ENCODE results near the gene EIF4E3. TPM values are rescaled to one million over a fixed set of nuclear protein-coding genes. Genes with fewer than 3 reads are reported as not detected.

EIF4E3 gene
- total RNA-seq, 4 donors from 2014 or later = 20.6 to 40.8 (median 23.9) TPM

DNA sequence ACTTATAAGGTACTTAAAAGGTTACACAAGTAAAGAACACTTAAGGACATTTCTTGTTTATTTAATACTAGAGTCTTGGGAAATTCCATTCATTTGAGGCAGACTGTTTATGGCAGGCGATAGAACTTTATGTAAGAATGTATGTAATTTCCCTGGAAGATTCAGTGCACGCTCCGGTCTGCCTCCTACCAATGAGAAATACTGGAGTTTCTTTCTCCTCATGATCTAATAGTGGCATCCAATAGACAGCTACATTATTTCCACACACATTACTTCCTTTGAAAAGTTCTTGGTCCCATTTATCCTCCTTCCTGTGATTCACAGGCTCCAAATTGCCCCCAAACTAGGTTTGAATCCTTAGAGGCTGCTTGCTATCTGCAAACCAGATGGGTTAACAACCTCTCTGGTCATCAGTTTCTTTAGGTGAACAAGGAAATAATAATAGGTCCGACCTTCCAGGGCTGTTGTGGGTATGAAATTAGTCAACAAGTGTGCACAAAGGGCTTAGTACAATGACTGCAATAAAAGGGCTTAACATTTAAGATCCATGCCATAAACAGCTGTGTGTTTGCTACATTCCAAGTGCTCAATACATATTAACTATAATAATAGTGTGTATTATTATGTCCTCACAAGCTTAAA lies 30.7 kb downstream of the EIF4E3 start:
- H3K27me3 ChIP-seq = no peaks in the 10 kb centered on the region
- peaks cover 0 to 44% (median 12%) of the 10 kb centered on the region in 4 donors for H3K4me1 ChIP-seq
- H3K4me3 ChIP-seq = peak overlapping the region in 1 of 4 donors; percentile 34
- TF ChIP-seq POLR2A (IDR thresholded peaks at IDR 0.05) = peak in 1 of 2 donors; percentile 10
- TF ChIP-seq, protein P1, sequence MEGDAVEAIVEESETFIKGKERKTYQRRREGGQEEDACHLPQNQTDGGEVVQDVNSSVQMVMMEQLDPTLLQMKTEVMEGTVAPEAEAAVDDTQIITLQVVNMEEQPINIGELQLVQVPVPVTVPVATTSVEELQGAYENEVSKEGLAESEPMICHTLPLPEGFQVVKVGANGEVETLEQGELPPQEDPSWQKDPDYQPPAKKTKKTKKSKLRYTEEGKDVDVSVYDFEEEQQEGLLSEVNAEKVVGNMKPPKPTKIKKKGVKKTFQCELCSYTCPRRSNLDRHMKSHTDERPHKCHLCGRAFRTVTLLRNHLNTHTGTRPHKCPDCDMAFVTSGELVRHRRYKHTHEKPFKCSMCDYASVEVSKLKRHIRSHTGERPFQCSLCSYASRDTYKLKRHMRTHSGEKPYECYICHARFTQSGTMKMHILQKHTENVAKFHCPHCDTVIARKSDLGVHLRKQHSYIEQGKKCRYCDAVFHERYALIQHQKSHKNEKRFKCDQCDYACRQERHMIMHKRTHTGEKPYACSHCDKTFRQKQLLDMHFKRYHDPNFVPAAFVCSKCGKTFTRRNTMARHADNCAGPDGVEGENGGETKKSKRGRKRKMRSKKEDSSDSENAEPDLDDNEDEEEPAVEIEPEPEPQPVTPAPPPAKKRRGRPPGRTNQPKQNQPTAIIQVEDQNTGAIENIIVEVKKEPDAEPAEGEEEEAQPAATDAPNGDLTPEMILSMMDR (IDR thresholded peaks at IDR 0.05) = no peak
- peak in 1 of 3 donors; percentile 60 for DNase-seq
- H3K9me3 ChIP-seq = no peaks in the 10 kb centered on the region
- H3K36me3 ChIP-seq = peaks cover 0 to 5% (median 0%) of the 10 kb centered on the region in 3 donors
- H3K27ac ChIP-seq = peak overlapping the region in 3 of 4 donors; percentile 57 to 74 (median 68)

DNA sequence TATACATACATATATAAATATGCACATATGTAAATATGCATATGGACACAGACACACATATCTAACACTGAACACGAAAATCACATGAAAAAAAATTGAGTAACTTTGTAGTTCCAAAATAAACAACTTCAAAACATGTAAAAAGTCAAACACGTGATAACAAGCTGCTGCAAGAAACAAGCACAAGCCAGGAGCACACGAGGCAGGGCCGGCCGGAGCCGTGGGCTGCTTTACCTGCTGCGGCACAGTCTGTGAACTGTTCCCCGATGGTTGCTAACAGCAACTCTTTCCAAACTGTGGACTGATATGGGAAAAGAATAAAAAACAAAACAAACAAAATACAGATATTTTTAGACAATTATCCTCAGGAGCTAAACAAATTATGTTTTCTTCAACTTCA lies 31.6 kb downstream of the EIF4E3 start:
- no peak for DNase-seq
- H3K4me1 ChIP-seq = peaks cover 0 to 52% (median 12%) of the 10 kb centered on the region in 4 donors
- TF ChIP-seq, protein P1 (IDR thresholded peaks at IDR 0.05) = no peak
- no peak for TF ChIP-seq POLR2A (IDR thresholded peaks at IDR 0.05)

DNA sequence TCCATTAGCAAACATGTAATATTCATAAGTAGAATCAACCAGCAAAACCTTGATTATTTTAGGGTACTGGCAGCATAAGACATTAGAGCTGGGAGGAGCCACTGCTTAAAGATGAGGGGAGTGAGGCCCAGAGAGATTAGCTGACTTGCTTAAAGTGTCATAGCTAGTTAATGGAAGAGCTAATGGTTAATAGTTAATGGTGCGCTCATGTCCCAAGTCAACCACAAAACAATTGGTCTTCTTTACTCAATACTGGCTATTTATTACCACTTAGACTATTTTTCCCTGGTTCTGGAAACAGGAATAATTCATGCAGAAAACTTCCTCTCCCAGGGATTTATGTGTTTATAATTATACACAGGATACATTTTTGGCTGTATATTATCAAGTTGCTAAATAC lies 33.1 kb downstream of the EIF4E3 start:
- Histone ChIP-seq H3K36me3 (no peaks in the 10 kb centered on the region), H3K4me3 (no peak overlapping the region), H3K27me3 (no peaks in the 10 kb centered on the region), H3K27ac (peak overlapping the region in 1 of 4 donors; percentile 60), H3K4me1 (peaks cover 0 to 56% (median 12%) of the 10 kb centered on the region in 4 donors), H3K9me3 (no peaks in the 10 kb centered on the region)
- no peak for DNase-seq
- TF ChIP-seq POLR2A (IDR thresholded peaks at IDR 0.05) = no peak
- TF ChIP-seq, protein P1 (IDR thresholded peaks at IDR 0.05) = no peak

More for the DNA sequence above, 31.6 kb downstream of the EIF4E3 start:
- Histone ChIP-seq H3K4me3 (no peak overlapping the region), H3K9me3 (no peaks in the 10 kb centered on the region), H3K27ac (peak overlapping the region in 3 of 4 donors; percentile 3 to 74 (median 60)), H3K27me3 (no peaks in the 10 kb centered on the region), H3K36me3 (peaks cover 0 to 5% (median 0%) of the 10 kb centered on the region in 3 donors)

DNA sequence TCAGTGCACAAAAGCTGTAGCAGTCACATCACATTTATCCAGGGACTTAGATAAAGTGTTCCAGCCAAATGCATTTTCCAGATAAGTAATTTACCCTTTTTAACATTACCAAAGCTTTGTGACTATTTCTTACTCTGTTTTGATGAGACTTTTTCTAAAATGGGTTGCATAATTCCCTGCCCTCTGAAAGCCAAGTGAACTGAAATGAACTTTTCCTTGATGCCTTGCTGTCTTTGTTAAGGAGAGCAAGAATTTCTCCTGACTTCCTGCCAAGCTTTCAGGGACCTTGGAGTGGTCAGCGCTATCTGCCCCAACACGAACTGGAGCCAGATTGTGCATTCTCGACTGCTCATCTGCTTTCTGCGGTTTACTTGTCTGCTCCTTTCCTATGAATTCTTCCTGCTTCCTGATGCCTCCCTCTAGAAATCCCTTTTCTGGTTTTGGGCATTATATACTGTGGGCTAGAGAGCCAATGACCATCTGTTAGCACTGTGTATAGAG lies 34.8 kb downstream of the EIF4E3 start:
- DNase-seq = no peak
- H3K4me1 ChIP-seq = peaks cover 0 to 57% (median 12%) of the 10 kb centered on the region in 4 donors

DNA sequence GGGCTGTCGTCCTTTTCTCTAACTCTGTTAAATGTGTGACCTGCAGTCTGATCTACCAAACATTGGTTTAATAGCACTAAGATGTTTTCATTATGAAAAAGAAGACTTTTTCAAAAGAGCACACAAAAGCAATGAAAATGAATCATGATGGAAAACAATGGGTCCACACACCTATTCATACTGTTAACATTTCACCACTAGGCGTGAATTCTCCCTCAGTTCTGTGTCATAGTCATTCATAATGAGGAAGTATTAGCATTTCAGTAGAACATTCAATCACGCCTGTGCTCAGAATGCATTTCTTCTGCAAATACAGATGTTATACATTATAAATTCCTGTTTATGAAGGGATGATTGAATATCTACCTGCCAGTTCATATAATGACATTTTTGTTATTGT lies 35.9 kb downstream of the EIF4E3 start:
- H3K27ac ChIP-seq = no peak overlapping the region
- no peaks in the 10 kb centered on the region for H3K27me3 ChIP-seq
- H3K9me3 ChIP-seq = no peaks in the 10 kb centered on the region
- H3K4me1 ChIP-seq = peaks cover 0 to 63% (median 15%) of the 10 kb centered on the region in 4 donors
- DNase-seq = no peak
- TF ChIP-seq, protein P1 (IDR thresholded peaks at IDR 0.05) = peak in 3 of 6 experiments; percentile 41 to 47 (median 44)
- no peak for TF ChIP-seq POLR2A (IDR thresholded peaks at IDR 0.05)
- H3K4me3 ChIP-seq = no peak overlapping the region
- no peaks in the 10 kb centered on the region for H3K36me3 ChIP-seq

More for the DNA sequence above, 34.8 kb downstream of the EIF4E3 start:
- H3K4me3 ChIP-seq = no peak overlapping the region
- TF ChIP-seq POLR2A (IDR thresholded peaks at IDR 0.05) = no peak
- TF ChIP-seq, protein P1 (IDR thresholded peaks at IDR 0.05) = no peak
- peak overlapping the region in 2 of 4 donors; percentile 5 to 15 for H3K27ac ChIP-seq
- H3K9me3 ChIP-seq = no peaks in the 10 kb centered on the region
- no peaks in the 10 kb centered on the region for H3K27me3 ChIP-seq
- H3K36me3 ChIP-seq = no peaks in the 10 kb centered on the region
